Breast epithelium (tissue), 4 donors: Measurements from ENCODE around the gene VPS26B. TPM values are rescaled to one million over a fixed set of nuclear protein-coding genes. Genes with fewer than 3 reads are reported as not detected.
"Not testable (repeated sequence)": the region's sequence is repeated elsewhere in the genome, so short reads cannot be mapped to it uniquely, and the experiment has no call there.

Source experiments
- DNase-seq, 2 donors: peaks; one replicate each; pipeline ENCODE4 v3.0.0-alpha.2; 2019; ENCODE audit warnings: low spot score in 2 of 2
- H3K27ac ChIP-seq, 2 donors: fragments of 200-600 bp; sonication (generic) in 1 of 2; one replicate each; pipeline ENCODE4 v1.5.1; 2016 to 2019; ENCODE audit warnings: mild to moderate bottlenecking in 1 of 2
- H3K27me3 ChIP-seq, 2 donors: fragments of 200-600 bp; sonication (generic) in 1 of 2; one replicate each; pipeline versions ENCODE4 v1.5.1 to v1.6.0; 2017 to 2019; ENCODE audit warnings: control low read depth in 1 of 2, mild to moderate bottlenecking in 1 of 2
- H3K36me3 ChIP-seq: fragments of 200-600 bp; one replicate; pipeline ENCODE4 v1.5.1; 2019
- H3K4me1 ChIP-seq, 2 donors: fragments of 200-600 bp; sonication (generic); one replicate each; pipeline ENCODE4 v1.5.1; 2016 to 2019; ENCODE audit warnings: control low read depth in 1 of 2
- H3K4me3 ChIP-seq, 3 donors: fragments of 200-600 bp; sonication (generic); 1 replicate in 2 of 3; 2 replicates in 1 of 3; pipeline ENCODE4 v1.5.1; 2016 to 2019; ENCODE audit warnings: mild to moderate bottlenecking in 3 of 3, moderate library complexity in 2 of 3
- H3K9me3 ChIP-seq, 2 donors: fragments of 200-600 bp; sonication (generic) in 1 of 2; one replicate each; pipeline ENCODE4 v1.5.1; 2016 to 2019; ENCODE audit warnings: control low read depth in 1 of 2
- CTCF ChIP-seq, 3 donors: fragments of 450-650 bp; IDR thresholded peaks; one replicate each; pipeline ENCODE4 v1.5.1; 2016 to 2017; ENCODE audit warnings: antibody characterized with exemption in 3 of 3, mild to moderate bottlenecking in 3 of 3, moderate library complexity in 3 of 3
- POLR2A ChIP-seq: fragments of 450-650 bp; IDR thresholded peaks from one replicate; pipeline ENCODE4 v1.6.1; 2016; ENCODE audit warnings: antibody characterized with exemption, mild to moderate bottlenecking, moderate library complexity
- POLR2AphosphoS5 ChIP-seq, 3 donors: sonication (generic); formaldehyde crosslinking; IDR thresholded peaks; one replicate each; pipeline ENCODE4 v1.6.1; 2017; ENCODE audit warnings: antibody characterized with exemption in 3 of 3
- intact Hi-C: fragments of 100-400 bp; cut with DNase I; formaldehyde crosslinking; loops from one replicate; pipeline ENCODE4 v1.15.1; 2023; ENCODE audit warnings: low total_unique reads
- total RNA-seq, 3 donors: library from RNA; depleted of rRNA; stranded (reverse); fragments of >200 nt; gene quantifications; one replicate each; pipeline ENCODE4 v1.1.0, GENCODE V29; 2016

VPS26B gene
- total RNA-seq: 10 to 100 TPM; 34.4 to 45.0 (median 40.1) TPM

- DNase-seq: peak; percentile 97 to 98
- peak within 1 kb of the TSS; percentile 90 to 95 for H3K27ac ChIP-seq
- H3K9me3 ChIP-seq: no peaks in the 10 kb centered on the region
- TF ChIP-seq POLR2AphosphoS5 (IDR thresholded peaks at IDR 0.05) (peak; percentile 99 to 100 (median 99)), POLR2A (peak; percentile 99), CTCF (IDR thresholded peaks at IDR 0.05) (no peak)
- H3K4me3 ChIP-seq: peak within 1 kb of the TSS; percentile 80 to 99 (median 81)
- H3K27me3 ChIP-seq: no peaks in the 10 kb centered on the region
- intact Hi-C loops: no loop called here
- peaks cover 5 to 11% of the 10 kb centered on the region in 2 donors for H3K4me1 ChIP-seq
- H3K36me3 ChIP-seq: no peaks in the 10 kb centered on the region
Measured at GRCh38 chr11:134223836-134224709, at the start of gene VPS26B, which contains the start of gene NCAPD3. VPS26B (plus strand) TSS chr11:134224671; CDS start chr11:134225123, 452 bp downstream. NCAPD3 (minus strand) TSS chr11:134223967; CDS start chr11:134223926, 41 bp downstream.

- Histone ChIP-seq H3K36me3 (peaks cover 13% of the 10 kb centered on the region), H3K27me3 (no peaks in the 10 kb centered on the region), H3K4me3 (no peak overlapping the region), H3K27ac (no peak overlapping the region), H3K4me1 (no peaks in the 10 kb centered on the region), H3K9me3 (no peaks in the 10 kb centered on the region)
- TF ChIP-seq CTCF (IDR thresholded peaks at IDR 0.05) (no peak), POLR2A (no peak), POLR2AphosphoS5 (IDR thresholded peaks at IDR 0.05) (no peak)
- intact Hi-C loops: no loop called here
- DNase-seq: no peak
Measured at GRCh38 chr11:134176284-134176683, 48.2 kb upstream of the VPS26B start.

- H3K4me3 ChIP-seq: no peak overlapping the region
- H3K27ac ChIP-seq: no peak overlapping the region
- no peak for DNase-seq
- peaks cover 13% of the 10 kb centered on the region for H3K36me3 ChIP-seq
- intact Hi-C loops: no loop called here
- no peaks in the 10 kb centered on the region for H3K4me1 ChIP-seq
- TF ChIP-seq POLR2A: no peak
- H3K27me3 ChIP-seq: no peaks in the 10 kb centered on the region
- no peaks in the 10 kb centered on the region for H3K9me3 ChIP-seq
Measured at GRCh38 chr11:134178032-134178674, 46.3 kb upstream of the VPS26B start.

GRCh38 chr11:134181707-134182106 is 42.8 kb upstream of the VPS26B start:
- no peak for TF ChIP-seq POLR2AphosphoS5 (IDR thresholded peaks at IDR 0.05)
- no peak for TF ChIP-seq POLR2A
- TF ChIP-seq CTCF (IDR thresholded peaks at IDR 0.05): no peak
- H3K9me3 ChIP-seq: no peaks in the 10 kb centered on the region
- H3K27me3 ChIP-seq: no peaks in the 10 kb centered on the region
- H3K27ac ChIP-seq: no peak overlapping the region
- no peak for DNase-seq
- no peak overlapping the region for H3K4me3 ChIP-seq
- peaks cover 13% of the 10 kb centered on the region for H3K36me3 ChIP-seq
- intact Hi-C loops: no loop called here
- H3K4me1 ChIP-seq: no peaks in the 10 kb centered on the region

- H3K4me1 ChIP-seq, intact Hi-C loops, H3K27ac ChIP-seq, H3K27me3 ChIP-seq, H3K36me3 ChIP-seq, H3K9me3 ChIP-seq, DNase-seq, H3K4me3 ChIP-seq: not testable (repeated sequence)
Measured at GRCh38 chr11:134188092-134188491, 36.4 kb upstream of the VPS26B start.

GRCh38 chr11:134196756-134197155 is 27.7 kb upstream of the VPS26B start:
- H3K36me3 ChIP-seq: peaks cover under 1% of the 10 kb centered on the region
- H3K9me3 ChIP-seq: no peaks in the 10 kb centered on the region
- intact Hi-C loops: no loop called here
- H3K4me3 ChIP-seq: no peak overlapping the region
- H3K27ac ChIP-seq: no peak overlapping the region
- no peak for DNase-seq
- H3K4me1 ChIP-seq: no peaks in the 10 kb centered on the region
- TF ChIP-seq POLR2A (no peak), POLR2AphosphoS5 (IDR thresholded peaks at IDR 0.05) (no peak), CTCF (IDR thresholded peaks at IDR 0.05) (no peak)
- H3K27me3 ChIP-seq: no peaks in the 10 kb centered on the region
